Measurements from ENCODE around the gene PLXNB2.

PLXNB2 gene

GRCh38 chr22:50274311-50274710 lies 33.1 kb downstream of the PLXNB2 start:
- TF ChIP-seq REST (IDR thresholded peaks at IDR 0.05; ENCODE audit: insufficient read depth in 1 of 2, low read depth in 2 of 2, low read length in 2 of 2), result no peak

- no peak for TF ChIP-seq SIN3A (IDR thresholded peaks at IDR 0.05; ENCODE audit: borderline replicate concordance, insufficient read depth, low read length)
- no peak for TF ChIP-seq TAF1 (IDR thresholded peaks at IDR 0.05; ENCODE audit: borderline replicate concordance, insufficient read depth, low read length)
- no peak for TF ChIP-seq POLR2AphosphoS5 (IDR thresholded peaks at IDR 0.05; ENCODE audit: low read depth, low read length)
- TF ChIP-seq REST (IDR thresholded peaks at IDR 0.05; ENCODE audit: insufficient read depth in 1 of 2, low read depth in 2 of 2, low read length in 2 of 2), result no peak
- TF ChIP-seq FOXP2 (optimal IDR thresholded peaks at IDR 0.05; ENCODE audit: borderline replicate concordance, extremely low read depth, extremely low read length, insufficient read depth), result no peak
These were observed 35.2 kb downstream of the PLXNB2 start for GRCh38 chr22:50272044-50272802.

DNA sequence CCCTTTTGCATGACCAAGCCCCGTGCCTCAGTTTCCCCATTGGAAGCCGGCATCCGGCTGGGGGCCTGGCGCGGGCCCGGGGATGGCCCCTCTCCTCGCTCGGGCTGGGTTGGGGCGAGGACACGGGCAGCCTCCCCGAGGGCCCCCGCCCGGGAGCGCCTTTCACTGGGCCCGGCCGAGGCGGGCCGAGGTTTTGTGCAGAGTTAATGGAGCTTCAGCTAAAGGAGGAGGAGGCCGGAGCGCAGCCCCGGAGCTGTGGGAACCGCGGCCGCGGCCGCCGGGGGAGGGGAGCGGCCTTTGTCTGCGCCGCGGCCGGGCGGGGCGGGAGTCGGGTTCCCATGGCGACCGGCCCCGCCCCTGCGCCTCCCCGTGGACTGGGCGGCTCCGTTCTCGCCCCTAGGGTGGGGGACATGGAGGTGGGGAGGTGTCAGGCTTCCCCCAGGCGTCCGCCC lies 35.9 kb downstream of the PLXNB2 start:
- TF ChIP-seq REST (IDR thresholded peaks at IDR 0.05; ENCODE audit: insufficient read depth in 1 of 2, low read depth in 2 of 2, low read length in 2 of 2) (peak in 1 of 2 experiments; percentile 4; a peak in 1 of 4 replicates), SIN3A (IDR thresholded peaks at IDR 0.05; ENCODE audit: borderline replicate concordance, insufficient read depth, low read length) (no peak)

GRCh38 chr22:50270666-50271394 lies 36.6 kb downstream of the PLXNB2 start:
- no peak for TF ChIP-seq TAF1 (IDR thresholded peaks at IDR 0.05; ENCODE audit: borderline replicate concordance, insufficient read depth, low read length)
- peak; percentile 97 to 98 for TF ChIP-seq REST (IDR thresholded peaks at IDR 0.05; ENCODE audit: insufficient read depth in 1 of 2, low read depth in 2 of 2, low read length in 2 of 2)
- no peak for TF ChIP-seq POLR2AphosphoS5 (IDR thresholded peaks at IDR 0.05; ENCODE audit: low read depth, low read length)
- peak; percentile 70; the same call in 1 of the 2 replicates for TF ChIP-seq SIN3A (IDR thresholded peaks at IDR 0.05; ENCODE audit: borderline replicate concordance, insufficient read depth, low read length)
- no peak for TF ChIP-seq FOXP2 (optimal IDR thresholded peaks at IDR 0.05; ENCODE audit: borderline replicate concordance, extremely low read depth, extremely low read length, insufficient read depth)
